CD4-positive, alpha-beta T cell treated with Interferon gamma for 1 hour (primary cell): ENCODE data around the gene HDAC9.

Source experiments
- DNase-seq: peaks from one replicate; pipeline ENCODE4 v3.0.0-alpha.2; 2020

HDAC9 gene

GRCh38 chr7:18558503-18558902 lies 63.0 kb downstream of the HDAC9 start:
- DNase-seq: no peak

GRCh38 chr7:18558910-18559309 lies 63.4 kb downstream of the HDAC9 start:
- no peak for DNase-seq

- no peak for DNase-seq
Measured at GRCh38 chr7:18559756-18560155, 64.2 kb downstream of the HDAC9 start.

- DNase-seq: no peak
Measured at GRCh38 chr7:18564779-18565178, 69.2 kb downstream of the HDAC9 start.

- no peak for DNase-seq
Measured at GRCh38 chr7:18565337-18565736, 69.8 kb downstream of the HDAC9 start.

GRCh38 chr7:18566205-18566604 lies 70.7 kb downstream of the HDAC9 start:
- no peak for DNase-seq

- peak; percentile 48 for DNase-seq
Measured at GRCh38 chr7:18566829-18567228, 71.3 kb downstream of the HDAC9 start.

GRCh38 chr7:18570441-18570840 lies 74.9 kb downstream of the HDAC9 start:
- DNase-seq: no peak

GRCh38 chr7:18570890-18571478 lies 75.4 kb downstream of the HDAC9 start:
- DNase-seq: no peak

- DNase-seq: no peak
Measured at GRCh38 chr7:18572154-18572553, 76.6 kb downstream of the HDAC9 start.

GRCh38 chr7:18572885-18573284 lies 77.3 kb downstream of the HDAC9 start:
- DNase-seq: no peak

- peak; percentile 26 for DNase-seq
Measured at GRCh38 chr7:18573410-18574234, 78.1 kb downstream of the HDAC9 start.

- DNase-seq: no peak
Measured at GRCh38 chr7:18574235-18574540, 78.6 kb downstream of the HDAC9 start.

GRCh38 chr7:18574676-18575075 lies 79.1 kb downstream of the HDAC9 start:
- no peak for DNase-seq

- DNase-seq: no peak
Measured at GRCh38 chr7:18575622-18576572, 80.3 kb downstream of the HDAC9 start.

- DNase-seq: no peak
Measured at GRCh38 chr7:18577096-18577771, 81.7 kb downstream of the HDAC9 start.

GRCh38 chr7:18579698-18580097 lies 84.1 kb downstream of the HDAC9 start:
- DNase-seq: no peak

- no peak for DNase-seq
Measured at GRCh38 chr7:18580950-18581349, 85.4 kb downstream of the HDAC9 start.

GRCh38 chr7:18583305-18583704 lies 87.8 kb downstream of the HDAC9 start:
- no peak for DNase-seq

GRCh38 chr7:18590241-18590640 lies 94.7 kb downstream of the HDAC9 start:
- DNase-seq: no peak

- no peak for DNase-seq
Measured at GRCh38 chr7:18590744-18591340, 95.3 kb downstream of the HDAC9 start.

GRCh38 chr7:18593602-18594279 lies 98.2 kb downstream of the HDAC9 start:
- no peak for DNase-seq
